ENCODE results near the gene GARIN3.
"Not testable (repeated sequence)": the region's sequence is repeated elsewhere in the genome, so short reads cannot be mapped to it uniquely, and the experiment has no call there.

The GARIN3 gene

DNA sequence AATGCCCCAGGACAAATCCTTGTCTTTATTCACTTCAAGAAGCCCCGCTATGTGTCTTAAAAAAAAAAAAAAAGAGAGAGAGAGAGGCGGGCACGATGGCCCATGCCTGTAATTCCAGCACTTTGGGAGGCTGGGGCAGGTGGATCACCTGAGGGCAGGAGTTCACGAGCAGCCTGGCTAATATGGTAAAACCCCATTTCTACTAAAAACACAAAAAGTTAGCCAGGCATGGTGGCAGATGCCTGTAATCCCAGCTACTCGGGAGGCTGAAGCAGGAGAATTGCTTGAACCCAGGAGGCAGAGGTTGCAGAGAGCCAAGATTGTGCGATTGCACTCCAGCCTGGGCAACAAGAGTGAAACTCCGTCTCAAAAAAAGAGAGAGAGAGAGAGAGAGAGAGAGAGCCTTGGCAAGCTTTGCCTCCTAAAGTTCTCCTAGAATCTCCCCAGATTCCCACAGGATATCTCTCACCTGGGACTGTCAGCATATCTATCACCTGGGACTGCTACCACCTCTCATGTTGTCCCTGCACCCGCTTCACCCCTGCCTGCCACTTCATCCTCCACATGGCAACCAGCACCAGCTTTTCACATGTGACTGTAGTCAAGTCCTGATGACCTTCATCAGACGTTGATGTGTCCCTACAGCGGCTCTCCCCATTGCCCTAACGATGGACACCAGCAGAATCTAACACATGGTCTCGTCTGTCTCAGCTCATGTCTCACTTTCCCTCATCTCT lies 20.4 kb upstream of the GARIN3 start:
- Histone ChIP-seq H3K9me3 (ENCODE audit: control insufficient read depth, insufficient read depth, low read depth, low read length) (no peaks in the 10 kb centered on the region), H3K4me1 (ENCODE audit: control insufficient read depth, insufficient read depth, low read length) (no peaks in the 10 kb centered on the region), H3K36me3 (ENCODE audit: control insufficient read depth in 2 of 2, insufficient read depth in 1 of 2, low read length in 2 of 2) (no peaks in the 10 kb centered on the region), H3K27ac (ENCODE audit: extremely low read depth, low read depth, low read length) (no peak overlapping the region), H3K4me3 (ENCODE audit: low read depth, low read length) (no peak overlapping the region)
- POLR2A ChIA-PET: no interaction called here
- TF ChIP-seq, protein P1, sequence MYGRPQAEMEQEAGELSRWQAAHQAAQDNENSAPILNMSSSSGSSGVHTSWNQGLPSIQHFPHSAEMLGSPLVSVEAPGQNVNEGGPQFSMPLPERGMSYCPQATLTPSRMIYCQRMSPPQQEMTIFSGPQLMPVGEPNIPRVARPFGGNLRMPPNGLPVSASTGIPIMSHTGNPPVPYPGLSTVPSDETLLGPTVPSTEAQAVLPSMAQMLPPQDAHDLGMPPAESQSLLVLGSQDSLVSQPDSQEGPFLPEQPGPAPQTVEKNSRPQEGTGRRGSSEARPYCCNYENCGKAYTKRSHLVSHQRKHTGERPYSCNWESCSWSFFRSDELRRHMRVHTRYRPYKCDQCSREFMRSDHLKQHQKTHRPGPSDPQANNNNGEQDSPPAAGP (tag by site-specific recombination; IDR thresholded peaks at IDR 0.05): no peak
- TF ChIP-seq ZNF146 (tag by site-specific recombination; IDR thresholded peaks at IDR 0.05): no peak
- TF ChIP-seq ZNF785 (tag by site-specific recombination; IDR thresholded peaks at IDR 0.05): no peak
- TF ChIP-seq KLF7 (tag by site-specific recombination; IDR thresholded peaks at IDR 0.05; ENCODE audit: borderline replicate concordance): no peak
- TF ChIP-seq, protein P2, sequence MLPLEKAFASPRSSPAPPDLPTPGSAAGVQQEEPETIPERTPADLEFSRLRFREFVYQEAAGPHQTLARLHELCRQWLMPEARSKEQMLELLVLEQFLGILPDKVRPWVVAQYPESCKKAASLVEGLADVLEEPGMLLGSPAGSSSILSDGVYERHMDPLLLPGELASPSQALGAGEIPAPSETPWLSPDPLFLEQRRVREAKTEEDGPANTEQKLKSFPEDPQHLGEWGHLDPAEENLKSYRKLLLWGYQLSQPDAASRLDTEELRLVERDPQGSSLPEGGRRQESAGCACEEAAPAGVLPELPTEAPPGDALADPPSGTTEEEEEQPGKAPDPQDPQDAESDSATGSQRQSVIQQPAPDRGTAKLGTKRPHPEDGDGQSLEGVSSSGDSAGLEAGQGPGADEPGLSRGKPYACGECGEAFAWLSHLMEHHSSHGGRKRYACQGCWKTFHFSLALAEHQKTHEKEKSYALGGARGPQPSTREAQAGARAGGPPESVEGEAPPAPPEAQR (tag by site-specific recombination; IDR thresholded peaks at IDR 0.05): no peak
- CTCF ChIA-PET: interaction anchor here (0.7 kb wide), 1 partner anchor 53 kb away, joined by 4 read pairs; no protein-coding TSS in a partner anchor

DNA sequence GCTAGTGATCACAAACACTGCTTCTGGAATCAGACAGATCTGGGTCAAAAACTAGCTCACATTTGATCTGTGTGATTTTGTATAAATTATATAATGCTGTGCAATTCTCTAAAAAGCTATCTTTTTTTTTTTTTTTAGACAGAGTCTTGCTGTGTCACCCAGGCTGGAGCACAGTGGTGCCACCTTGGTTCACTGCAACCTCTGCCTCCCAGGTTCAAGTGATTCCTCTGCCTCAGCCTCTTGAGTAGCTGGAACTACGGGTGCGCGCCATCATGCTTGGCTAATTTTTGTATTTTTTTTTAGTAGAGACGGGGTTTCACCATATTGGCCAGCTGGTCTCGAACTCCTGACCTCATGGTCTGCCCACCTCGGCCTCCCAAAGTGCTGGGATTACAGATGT lies 19.1 kb upstream of the GARIN3 start:
- H3K27ac ChIP-seq (ENCODE audit: extremely low read depth, low read depth, low read length); H3K9me3 ChIP-seq (ENCODE audit: control insufficient read depth, insufficient read depth, low read depth, low read length); H3K36me3 ChIP-seq (ENCODE audit: control insufficient read depth in 2 of 2, insufficient read depth in 1 of 2, low read length in 2 of 2); H3K4me1 ChIP-seq (ENCODE audit: control insufficient read depth, insufficient read depth, low read length); H3K4me3 ChIP-seq (ENCODE audit: low read depth, low read length); POLR2A ChIA-PET: not testable (repeated sequence)
- CTCF ChIA-PET: interaction anchor here (0.6 to 0.7 kb wide), 2 partner anchors 12 to 30 kb away, joined by 3 read pairs; no protein-coding TSS in a partner anchor

DNA sequence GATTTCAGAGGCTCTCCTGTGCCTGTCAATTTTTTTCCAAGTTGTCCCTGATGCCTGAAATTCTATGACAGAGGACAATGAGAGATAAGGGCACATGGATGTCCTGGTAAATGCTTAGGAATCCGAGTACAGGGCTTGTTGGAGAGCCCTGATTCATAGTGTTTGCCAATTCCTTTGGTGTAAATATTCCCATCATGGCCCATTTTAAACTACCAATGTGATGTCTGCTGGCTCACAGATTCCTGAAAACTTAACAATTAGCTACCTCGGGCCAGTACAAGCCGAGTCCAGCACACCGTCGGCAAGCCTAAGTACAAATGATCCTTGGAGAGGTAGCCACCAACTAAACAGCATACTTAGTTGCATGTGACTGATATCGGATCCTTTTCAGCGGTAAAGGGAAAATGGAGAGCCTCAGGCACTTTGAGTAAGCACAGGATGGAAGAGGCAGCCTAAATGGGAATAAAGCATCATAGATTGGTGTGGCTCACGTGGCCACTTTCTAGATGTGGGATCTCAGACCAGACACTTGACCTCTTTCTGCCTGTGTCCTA lies 18.1 kb upstream of the GARIN3 start:
- ChIA-PET CTCF (interaction anchor here (0.6 kb wide), 1 partner anchor 29 kb away, joined by 3 read pairs; no protein-coding TSS in a partner anchor), POLR2A (no interaction called here)

DNA sequence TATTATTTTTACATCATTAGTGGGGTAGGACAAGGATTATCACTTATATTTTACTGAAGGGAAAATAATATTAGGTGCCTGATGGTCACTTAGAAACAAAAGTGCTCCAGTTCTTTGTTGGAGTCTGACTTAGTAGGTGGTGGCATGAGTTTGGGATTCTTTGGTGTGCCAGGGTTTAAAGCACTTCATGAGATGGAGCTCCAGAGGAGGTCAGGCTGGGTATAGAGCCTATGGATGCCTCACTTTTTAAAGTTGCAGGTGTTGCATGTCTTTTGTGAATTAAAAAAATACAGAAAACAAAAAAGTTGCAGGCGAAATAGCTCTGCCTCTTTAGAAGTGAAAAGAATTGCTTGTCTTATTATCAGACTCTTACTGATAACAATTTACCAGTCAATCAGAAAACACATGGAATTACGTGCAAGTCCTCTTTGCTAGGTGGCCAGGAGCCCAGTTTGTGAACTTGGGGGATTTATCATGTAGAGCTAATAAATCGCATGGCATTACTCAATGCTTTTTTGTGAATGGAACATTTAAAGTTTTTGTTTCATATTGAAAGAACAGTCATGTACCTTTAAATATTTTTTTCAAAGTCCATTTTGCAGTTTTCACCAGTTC lies 16.2 kb upstream of the GARIN3 start:
- POLR2A ChIA-PET: no interaction called here
- H3K36me3 ChIP-seq (ENCODE audit: control insufficient read depth in 2 of 2, insufficient read depth in 1 of 2, low read length in 2 of 2): no peaks in the 10 kb centered on the region
- no peak overlapping the region for H3K27ac ChIP-seq (ENCODE audit: extremely low read depth, low read depth, low read length)
- no peaks in the 10 kb centered on the region for H3K4me1 ChIP-seq (ENCODE audit: control insufficient read depth, insufficient read depth, low read length)
- no peaks in the 10 kb centered on the region for H3K9me3 ChIP-seq (ENCODE audit: control insufficient read depth, insufficient read depth, low read depth, low read length)
- H3K4me3 ChIP-seq (ENCODE audit: low read depth, low read length): no peak overlapping the region
- CTCF ChIA-PET: no interaction called here
- TF ChIP-seq ZNF677 (tag by site-specific recombination; IDR thresholded peaks at IDR 0.05) (no peak), ZNF426 (tag by site-specific recombination; IDR thresholded peaks at IDR 0.05) (no peak), ZNF24 (tag by site-specific recombination; IDR thresholded peaks at IDR 0.05) (no peak), ZNF768 (tag by site-specific recombination; IDR thresholded peaks at IDR 0.05) (no peak)
- TF ChIP-seq, protein P3, sequence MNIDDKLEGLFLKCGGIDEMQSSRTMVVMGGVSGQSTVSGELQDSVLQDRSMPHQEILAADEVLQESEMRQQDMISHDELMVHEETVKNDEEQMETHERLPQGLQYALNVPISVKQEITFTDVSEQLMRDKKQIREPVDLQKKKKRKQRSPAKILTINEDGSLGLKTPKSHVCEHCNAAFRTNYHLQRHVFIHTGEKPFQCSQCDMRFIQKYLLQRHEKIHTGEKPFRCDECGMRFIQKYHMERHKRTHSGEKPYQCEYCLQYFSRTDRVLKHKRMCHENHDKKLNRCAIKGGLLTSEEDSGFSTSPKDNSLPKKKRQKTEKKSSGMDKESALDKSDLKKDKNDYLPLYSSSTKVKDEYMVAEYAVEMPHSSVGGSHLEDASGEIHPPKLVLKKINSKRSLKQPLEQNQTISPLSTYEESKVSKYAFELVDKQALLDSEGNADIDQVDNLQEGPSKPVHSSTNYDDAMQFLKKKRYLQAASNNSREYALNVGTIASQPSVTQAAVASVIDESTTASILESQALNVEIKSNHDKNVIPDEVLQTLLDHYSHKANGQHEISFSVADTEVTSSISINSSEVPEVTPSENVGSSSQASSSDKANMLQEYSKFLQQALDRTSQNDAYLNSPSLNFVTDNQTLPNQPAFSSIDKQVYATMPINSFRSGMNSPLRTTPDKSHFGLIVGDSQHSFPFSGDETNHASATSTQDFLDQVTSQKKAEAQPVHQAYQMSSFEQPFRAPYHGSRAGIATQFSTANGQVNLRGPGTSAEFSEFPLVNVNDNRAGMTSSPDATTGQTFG (tag by site-specific recombination; IDR thresholded peaks at IDR 0.05; ENCODE audit: borderline replicate concordance): no peak
- TF ChIP-seq, protein P4, sequence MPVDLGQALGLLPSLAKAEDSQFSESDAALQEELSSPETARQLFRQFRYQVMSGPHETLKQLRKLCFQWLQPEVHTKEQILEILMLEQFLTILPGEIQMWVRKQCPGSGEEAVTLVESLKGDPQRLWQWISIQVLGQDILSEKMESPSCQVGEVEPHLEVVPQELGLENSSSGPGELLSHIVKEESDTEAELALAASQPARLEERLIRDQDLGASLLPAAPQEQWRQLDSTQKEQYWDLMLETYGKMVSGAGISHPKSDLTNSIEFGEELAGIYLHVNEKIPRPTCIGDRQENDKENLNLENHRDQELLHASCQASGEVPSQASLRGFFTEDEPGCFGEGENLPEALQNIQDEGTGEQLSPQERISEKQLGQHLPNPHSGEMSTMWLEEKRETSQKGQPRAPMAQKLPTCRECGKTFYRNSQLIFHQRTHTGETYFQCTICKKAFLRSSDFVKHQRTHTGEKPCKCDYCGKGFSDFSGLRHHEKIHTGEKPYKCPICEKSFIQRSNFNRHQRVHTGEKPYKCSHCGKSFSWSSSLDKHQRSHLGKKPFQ (tag by site-specific recombination; IDR thresholded peaks at IDR 0.05): no peak
- TF ChIP-seq, protein P5, sequence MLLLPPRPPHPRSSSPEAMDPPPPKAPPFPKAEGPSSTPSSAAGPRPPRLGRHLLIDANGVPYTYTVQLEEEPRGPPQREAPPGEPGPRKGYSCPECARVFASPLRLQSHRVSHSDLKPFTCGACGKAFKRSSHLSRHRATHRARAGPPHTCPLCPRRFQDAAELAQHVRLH (tag by site-specific recombination; IDR thresholded peaks at IDR 0.05): no peak

More for the DNA sequence above, 18.1 kb upstream of the GARIN3 start:
- H3K4me1 ChIP-seq (ENCODE audit: control insufficient read depth, insufficient read depth, low read length): no peaks in the 10 kb centered on the region
- no peak for TF ChIP-seq KLF9 (tag by site-specific recombination; IDR thresholded peaks at IDR 0.05; ENCODE audit: low read depth)
- TF ChIP-seq ZNF530 (tag by site-specific recombination; IDR thresholded peaks at IDR 0.05; ENCODE audit: low read depth): no peak
- TF ChIP-seq ZNF292 (tag by site-specific recombination; IDR thresholded peaks at IDR 0.05; ENCODE audit: borderline replicate concordance, low read depth): no peak
- TF ChIP-seq ZNF112 (tag by site-specific recombination; IDR thresholded peaks at IDR 0.05): peak; percentile 73; the same call in 1 of the 2 replicates
- TF ChIP-seq, protein P6, sequence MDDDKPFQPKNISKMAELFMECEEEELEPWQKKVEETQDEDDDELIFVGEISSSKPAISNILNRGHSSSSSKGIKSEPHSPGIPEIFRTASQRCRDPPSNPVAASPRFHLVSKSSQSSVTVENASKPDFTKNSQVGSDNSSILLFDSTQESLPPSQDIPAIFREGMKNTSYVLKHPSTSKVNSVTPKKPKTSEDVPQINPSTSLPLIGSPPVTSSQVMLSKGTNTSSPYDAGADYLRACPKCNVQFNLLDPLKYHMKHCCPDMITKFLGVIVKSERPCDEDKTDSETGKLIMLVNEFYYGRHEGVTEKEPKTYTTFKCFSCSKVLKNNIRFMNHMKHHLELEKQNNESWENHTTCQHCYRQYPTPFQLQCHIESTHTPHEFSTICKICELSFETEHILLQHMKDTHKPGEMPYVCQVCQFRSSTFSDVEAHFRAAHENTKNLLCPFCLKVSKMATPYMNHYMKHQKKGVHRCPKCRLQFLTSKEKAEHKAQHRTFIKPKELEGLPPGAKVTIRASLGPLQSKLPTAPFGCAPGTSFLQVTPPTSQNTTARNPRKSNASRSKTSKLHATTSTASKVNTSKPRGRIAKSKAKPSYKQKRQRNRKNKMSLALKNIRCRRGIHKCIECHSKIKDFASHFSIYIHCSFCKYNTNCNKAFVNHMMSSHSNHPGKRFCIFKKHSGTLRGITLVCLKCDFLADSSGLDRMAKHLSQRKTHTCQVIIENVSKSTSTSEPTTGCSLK (tag by site-specific recombination; IDR thresholded peaks at IDR 0.05): no peak
- no peak for TF ChIP-seq KLF8 (tag by site-specific recombination; IDR thresholded peaks at IDR 0.05)
- H3K27ac ChIP-seq (ENCODE audit: extremely low read depth, low read depth, low read length): no peak overlapping the region
- no peaks in the 10 kb centered on the region for H3K9me3 ChIP-seq (ENCODE audit: control insufficient read depth, insufficient read depth, low read depth, low read length)
- no peaks in the 10 kb centered on the region for H3K36me3 ChIP-seq (ENCODE audit: control insufficient read depth in 2 of 2, insufficient read depth in 1 of 2, low read length in 2 of 2)
- H3K4me3 ChIP-seq (ENCODE audit: low read depth, low read length): no peak overlapping the region

All from HEK293 (cell line).